GM18511 (cell line): ENCODE measurements around the gene LHFPL2.

Experiments
- ATAC-seq: cut with Tn5 transposase; IDR thresholded peaks from one replicate; pipeline ENCODE4 v1.9.1; 2021; ENCODE audit warnings: mild to moderate bottlenecking, moderate library complexity; ENCODE audit not compliant: unreplicated experiment

Gene LHFPL2

DNA sequence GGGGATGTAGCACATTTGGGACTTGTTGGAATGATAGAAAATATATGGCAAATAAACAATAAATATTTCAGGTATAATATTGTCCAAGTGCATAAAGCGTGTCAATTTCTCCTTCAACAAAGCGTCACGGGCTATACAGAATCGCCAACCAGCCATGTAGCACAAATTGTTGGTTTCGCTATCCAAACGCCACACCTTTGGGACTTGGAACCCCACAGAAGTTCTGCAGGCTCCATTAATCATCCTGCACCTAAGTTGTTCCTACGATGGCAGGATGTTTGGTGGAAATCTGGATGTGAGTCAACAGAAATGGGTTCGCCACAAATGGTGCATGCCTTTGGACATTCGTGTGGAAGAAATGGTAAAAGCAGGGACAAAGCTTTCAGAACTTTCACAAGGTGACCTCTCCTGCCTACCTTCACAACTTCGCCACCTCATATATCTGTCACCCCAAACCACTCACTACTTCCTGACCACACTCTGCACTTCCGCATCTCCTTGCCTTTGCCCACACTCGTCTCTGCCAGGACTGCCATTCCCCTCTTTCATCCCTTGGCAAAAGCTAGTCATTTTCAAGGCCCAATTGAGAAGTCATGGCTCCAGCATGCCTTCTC is 95.7 kb downstream of the LHFPL2 start:
- no peak for ATAC-seq

DNA sequence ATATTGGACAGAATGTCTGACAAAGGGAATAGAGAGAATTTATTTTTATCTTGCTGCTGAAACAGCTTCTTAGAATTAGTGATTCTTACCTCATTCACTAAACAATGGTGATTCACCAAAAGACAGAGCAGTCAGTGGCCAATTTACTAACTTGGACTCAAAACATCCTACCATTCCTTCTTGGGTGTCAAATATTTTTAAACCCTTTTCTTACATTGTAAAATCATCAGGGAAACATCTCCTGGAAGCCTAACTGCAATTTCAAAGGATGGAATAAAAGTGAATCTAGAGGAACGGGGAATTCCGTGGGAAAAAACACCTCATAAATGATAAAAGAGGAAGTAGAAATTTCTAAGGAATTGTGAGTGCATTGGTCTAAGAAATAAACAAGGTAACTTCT is 97.7 kb downstream of the LHFPL2 start:
- ATAC-seq = no peak

GRCh38 chr5:78549043-78549442 is 99.5 kb downstream of the LHFPL2 start:
- no peak for ATAC-seq

DNA sequence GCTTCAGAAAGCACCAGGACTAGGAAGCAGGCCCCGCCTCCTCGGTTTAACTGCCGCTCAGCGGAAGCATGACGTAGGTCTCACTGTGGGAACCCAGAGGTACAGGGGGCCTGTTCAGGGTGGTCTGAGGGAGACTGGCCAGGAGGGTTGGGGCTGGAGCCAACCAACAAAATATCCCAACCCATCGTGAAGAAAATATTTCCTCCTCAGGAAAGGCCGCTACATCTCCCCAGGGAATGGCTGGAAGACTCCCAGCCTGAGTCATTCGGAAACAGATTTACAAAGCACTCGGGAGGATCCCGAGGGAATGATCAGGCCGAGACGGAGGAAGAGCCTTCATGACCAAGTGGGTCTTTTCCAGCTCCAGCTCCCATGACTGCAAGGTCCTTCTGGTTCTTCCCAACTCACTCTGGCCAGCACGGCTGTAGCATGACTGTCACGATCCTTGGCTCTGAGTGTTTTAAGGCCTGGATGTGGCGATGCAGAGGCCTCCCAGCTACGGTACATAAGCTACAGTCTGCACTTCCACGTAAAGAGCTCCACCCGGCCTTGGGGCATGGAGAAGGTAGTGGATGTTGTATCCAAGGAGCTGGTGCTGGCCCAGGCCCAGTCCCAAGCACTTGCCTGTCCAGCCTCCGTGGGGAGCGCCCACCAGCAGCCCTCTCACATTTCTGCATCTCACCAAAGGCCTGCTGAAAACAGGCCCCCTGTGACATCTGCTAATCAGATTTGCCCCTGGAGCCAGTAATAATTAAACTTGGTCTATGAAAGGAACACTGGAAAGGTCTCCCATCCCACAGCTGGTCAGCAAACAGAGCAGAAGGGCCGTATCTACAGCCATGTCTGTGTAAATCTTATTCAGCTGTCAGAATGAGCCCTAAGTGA is 100.6 kb downstream of the LHFPL2 start:
- ATAC-seq = no peak

DNA sequence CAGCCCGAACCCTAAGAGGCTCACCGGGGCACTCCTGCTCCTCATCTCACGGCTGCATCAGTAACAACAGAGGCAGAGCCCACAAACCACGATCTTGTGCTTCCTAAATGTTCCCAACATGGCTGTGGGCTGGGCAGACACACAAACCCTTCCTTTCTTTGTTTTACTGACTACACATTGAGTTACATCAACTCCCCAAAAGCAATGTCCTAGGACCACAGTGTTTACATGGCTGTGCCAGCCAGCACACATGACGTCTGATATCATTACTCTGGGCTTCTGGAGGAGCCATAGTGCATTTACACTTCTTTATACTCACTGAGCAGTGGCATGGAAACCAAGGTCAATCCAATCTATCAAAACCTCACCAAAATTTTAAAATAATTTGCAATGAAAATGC is 101.4 kb downstream of the LHFPL2 start:
- ATAC-seq = no peak

- ATAC-seq = no peak
Observed at GRCh38 chr5:78546276-78546996, 102.1 kb downstream of the LHFPL2 start.

DNA sequence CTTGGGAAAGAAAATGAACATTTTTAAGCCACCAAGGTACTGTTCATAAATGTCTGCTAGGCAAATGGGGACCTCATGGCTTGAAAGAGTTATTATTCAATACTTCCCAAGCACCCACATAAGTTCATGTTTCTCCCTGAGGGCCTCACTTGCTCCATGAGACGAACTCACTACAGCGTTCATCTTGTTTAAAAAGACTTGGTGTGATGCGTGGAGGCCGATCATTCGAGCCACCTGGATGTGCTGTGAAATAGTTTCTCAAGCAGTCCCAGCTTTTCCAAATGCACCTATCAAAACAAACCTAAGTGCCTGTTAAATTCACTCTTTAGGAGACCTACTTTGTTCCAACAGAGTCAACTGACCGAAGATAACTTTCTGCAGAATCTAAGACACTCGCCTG is 103.2 kb downstream of the LHFPL2 start:
- ATAC-seq = no peak

GRCh38 chr5:78544561-78545201 is 103.9 kb downstream of the LHFPL2 start:
- ATAC-seq = no peak

- no peak for ATAC-seq
Observed at GRCh38 chr5:78543916-78544315, 104.7 kb downstream of the LHFPL2 start.

DNA sequence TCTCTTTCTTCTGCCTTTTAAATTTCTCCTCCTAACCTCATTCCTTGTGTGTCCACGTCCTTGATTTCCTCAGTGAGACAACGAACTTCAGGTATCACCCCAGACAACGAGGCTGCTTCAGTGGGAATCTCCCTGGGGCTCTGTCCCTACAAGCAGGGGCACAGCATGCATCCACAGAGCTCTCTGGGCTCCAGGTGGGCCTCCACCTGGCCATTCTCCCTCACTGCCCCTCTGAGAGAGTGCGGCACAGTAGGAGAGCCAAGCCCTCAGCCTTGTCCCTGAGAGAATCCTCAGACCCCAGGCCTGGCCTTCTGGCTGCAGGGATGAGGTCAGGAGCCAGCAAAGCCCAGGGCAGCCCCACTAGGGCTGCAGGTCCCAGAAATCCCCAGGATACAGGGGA is 105.3 kb downstream of the LHFPL2 start:
- no peak for ATAC-seq

DNA sequence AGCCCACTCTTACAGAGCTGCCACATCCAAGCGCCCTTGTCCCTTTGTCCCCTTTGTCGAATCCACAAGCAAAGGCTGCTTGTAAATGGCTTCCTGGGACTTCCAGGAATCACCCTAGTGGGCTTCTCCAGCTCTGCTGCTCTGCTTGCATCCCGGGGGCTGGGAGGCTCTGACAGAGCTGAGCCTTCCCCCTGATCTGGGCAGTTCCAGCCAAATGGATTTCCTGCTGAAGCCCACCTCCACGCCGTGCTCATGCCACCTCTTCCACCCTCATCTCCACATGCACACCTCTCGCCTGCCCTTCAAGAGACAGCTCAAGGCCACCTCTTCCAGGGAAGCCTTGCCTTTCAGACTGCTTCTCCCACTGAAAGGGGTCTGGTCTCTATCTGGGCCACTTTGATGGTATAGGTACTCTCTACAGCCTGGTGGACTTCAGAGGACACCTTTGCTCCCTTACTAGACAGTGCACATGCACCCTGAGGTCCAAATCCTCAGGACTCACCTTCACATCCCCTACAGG is 106.2 kb downstream of the LHFPL2 start:
- no peak for ATAC-seq

GRCh38 chr5:78541086-78541654 is 107.4 kb downstream of the LHFPL2 start:
- ATAC-seq = no peak

DNA sequence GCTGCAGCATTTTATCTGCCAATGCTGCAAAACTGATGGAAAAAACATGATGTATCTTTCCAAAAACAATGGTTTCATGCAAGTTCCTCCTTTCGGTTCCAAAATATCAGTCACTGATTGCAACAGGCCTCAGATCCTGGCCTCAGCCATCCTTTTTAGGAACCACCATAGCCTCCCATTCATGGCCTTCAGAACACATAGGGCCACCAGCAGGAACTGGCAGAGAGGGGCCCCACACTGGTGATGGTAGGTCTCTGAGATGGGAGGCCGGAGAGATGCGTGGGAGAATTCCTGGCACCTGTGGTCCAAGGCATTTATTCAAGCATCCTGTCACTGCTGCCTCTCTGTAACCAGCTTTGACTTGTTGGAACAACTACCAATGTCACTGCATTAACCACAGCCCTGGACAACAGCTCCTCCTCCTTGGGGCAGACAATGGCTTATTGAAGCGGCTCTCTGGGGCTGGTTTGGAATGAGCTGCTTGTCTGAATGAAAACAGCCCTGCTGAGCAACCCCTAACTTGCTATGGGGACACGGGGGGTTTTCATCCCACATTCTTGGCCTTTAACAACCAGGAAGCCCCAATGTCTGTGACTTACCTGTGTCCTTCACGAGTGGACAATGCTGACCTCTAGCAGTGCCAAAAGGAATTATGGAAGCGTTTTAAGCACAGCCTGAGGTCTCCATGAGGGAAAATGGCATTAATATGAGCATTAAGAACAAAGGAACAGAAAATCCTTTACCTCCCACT is 108.1 kb downstream of the LHFPL2 start:
- ATAC-seq = no peak

GRCh38 chr5:78538240-78538850 is 110.2 kb downstream of the LHFPL2 start:
- no peak for ATAC-seq

DNA sequence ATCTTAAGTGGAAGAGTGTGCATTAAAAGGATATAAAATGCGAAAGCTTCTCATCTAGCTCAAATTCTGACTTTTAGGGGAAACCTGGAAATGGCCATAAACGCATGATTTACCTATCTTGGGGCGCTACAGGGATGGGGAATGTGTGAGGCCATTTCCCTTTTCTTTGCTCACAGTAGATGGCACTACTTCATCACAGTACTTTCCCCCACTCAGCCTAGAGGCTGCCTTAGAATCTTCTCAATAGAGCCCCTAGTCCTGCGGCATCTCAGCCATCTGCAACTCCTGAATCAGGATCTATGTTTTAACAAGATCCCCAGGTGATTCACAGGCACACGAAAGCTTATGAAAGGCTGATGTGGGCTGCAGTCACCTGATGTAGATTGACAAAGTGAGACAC is 110.8 kb downstream of the LHFPL2 start:
- ATAC-seq = no peak

- no peak for ATAC-seq
Observed at GRCh38 chr5:78537411-78537810, 111.2 kb downstream of the LHFPL2 start.

GRCh38 chr5:78536661-78537196 is 111.8 kb downstream of the LHFPL2 start:
- ATAC-seq = no peak

DNA sequence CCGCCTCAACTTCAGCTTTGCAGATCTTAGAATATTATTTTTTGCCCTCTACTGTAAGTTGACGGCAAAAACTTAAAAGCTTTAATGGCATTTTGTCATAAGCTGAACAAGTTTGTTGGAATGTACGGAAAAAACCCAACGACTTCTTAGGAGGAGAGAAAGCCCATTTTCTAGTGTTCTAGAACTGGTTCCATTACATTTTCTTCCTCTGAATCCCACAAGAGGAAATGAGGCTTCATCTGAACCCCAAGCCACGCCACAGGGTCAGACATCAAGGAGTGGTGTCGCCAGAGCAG is 113.7 kb downstream of the LHFPL2 start:
- no peak for ATAC-seq

DNA sequence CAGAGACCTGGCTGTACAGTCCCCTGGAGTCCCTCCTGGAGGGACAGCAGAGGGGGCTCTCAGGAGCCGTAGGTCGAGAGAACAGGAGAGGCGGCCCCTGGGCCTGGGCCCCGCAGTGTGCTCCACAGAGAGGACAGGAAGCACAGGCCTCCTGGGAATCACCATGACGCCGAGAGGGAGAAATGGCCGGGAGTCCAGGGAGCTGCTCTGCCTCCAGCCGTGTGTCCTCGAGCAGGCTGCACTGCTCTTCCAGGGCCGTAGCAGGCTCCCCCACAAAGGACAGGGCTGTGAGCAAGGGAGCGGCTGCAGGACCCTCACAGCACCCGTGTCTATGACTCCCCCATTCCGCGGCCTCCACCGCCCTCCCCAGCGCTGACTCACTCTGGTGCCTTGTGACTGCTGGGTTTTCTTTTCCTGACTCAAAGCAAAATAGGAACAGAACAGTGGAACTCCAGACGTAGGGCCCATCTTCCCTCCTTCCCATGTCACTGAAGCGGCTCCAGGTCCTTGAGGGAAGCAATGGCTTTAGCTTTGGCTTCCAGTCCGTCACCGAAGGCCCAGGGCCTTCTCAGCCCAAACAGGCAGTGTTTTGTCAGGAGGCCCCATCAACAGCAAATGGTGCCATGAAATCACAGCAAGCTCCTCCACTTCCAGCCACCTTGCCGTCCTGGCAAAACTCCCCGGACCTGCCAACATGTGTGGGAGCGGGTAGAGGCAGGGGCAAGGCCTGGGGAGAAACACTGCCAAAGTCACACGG is 114.2 kb downstream of the LHFPL2 start:
- no peak for ATAC-seq
